NCI-H510A (cell line): ENCODE measurements around the gene ASPA.
"Not testable (repeated sequence)": the region's sequence is repeated elsewhere in the genome, so short reads cannot be mapped to it uniquely, and the experiment has no call there.

Source experiments
- DNase-seq: peaks from one replicate; lab custom pipeline; 2025; lab: John Stamatoyannopoulos, UW

ASPA gene

GRCh38 chr17:3507869-3508268, 32.1 kb downstream of the ASPA start:
- no peak for DNase-seq

- no peak for DNase-seq
Measured at GRCh38 chr17:3510090-3510489, 34.3 kb downstream of the ASPA start.

DNA sequence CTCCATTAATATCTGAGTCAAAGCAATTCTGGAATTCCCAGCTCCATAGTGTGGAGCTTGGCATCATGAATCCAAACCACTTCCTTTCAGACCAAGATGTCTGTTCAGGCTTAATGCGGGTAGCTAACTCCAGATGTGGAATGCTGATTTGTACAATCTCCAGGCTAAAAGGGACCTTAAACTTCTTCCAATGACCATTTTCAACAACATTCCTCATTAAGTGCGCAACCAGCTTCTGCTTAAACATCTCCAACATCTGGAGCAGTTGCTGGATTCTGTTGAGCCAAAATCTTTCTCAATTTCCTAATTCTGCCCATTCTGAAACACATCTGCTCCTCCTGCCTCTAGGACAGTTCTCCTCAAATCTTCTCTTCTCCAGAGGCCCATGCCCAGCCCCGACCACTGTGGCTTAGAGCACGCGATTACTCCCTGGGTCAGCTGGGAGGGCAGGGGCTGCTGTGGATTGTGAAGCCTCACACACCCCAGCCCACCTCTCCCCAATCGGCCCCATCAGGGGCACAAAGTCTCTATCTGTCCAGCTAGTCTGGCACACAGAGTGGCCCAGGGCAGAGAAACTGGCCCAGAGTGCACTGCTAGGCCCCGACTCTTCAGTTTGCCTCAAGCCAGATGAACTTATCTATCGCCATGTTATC, 36.2 kb downstream of the ASPA start:
- DNase-seq, result no peak

GRCh38 chr17:3512505-3513171, 36.8 kb downstream of the ASPA start:
- DNase-seq, result no peak

DNA sequence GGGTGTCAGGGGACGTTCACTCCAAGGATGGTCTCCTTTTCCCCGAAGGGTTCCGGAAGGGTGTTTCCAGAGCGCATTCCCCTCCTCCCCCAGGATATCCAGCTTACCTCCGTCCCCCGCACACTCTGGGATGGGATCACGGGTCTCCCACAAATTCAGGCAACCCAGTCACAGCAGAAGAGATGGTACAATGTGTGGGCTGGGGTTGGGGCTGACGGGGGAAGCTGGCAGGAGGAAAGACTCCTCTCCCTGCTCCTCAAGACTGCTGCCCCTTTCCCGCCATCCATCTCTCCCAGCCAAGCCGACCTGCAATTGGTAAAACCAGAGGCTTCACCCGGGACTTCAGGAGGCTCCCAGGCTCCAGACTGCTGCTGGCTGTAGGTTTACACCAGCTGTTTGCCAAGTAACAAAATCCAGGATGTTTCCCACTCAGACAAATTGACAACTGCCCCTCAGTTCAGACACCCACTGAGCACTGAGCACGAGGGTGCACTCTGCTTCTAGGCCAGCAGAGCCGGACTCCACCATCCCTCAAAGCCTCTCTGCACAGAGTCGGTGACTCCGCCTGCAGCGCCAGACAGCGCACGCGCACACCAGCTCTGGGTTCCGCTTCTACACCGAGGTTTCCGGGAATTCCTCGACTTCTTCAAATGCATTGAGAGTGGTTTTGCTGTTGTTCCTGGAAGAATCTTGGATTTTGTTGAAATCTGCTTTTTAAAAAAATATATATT, 37.7 kb downstream of the ASPA start:
- no peak for DNase-seq

- not testable (repeated sequence) for DNase-seq
Measured at GRCh38 chr17:3514167-3514566, 38.4 kb downstream of the ASPA start.

- DNase-seq, result no peak
Measured at GRCh38 chr17:3514873-3515272, 39.1 kb downstream of the ASPA start.

DNA sequence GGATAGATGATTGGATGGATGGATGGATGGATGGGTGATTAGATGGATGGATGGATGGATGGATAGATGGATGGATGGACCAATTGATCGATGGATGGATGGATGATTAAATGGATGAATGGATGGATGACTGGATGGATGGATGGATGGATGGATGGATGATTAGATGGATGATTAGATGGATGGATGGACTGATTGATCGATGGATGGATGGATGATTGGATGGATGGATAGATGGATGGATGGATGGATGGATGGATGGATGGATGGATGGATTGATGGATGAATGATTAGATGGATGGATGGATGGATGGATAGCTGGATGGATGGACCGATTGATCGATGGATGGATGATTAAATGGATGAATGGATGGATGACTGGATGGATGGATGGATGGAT, 43.7 kb downstream of the ASPA start:
- DNase-seq, result not testable (repeated sequence)

DNA sequence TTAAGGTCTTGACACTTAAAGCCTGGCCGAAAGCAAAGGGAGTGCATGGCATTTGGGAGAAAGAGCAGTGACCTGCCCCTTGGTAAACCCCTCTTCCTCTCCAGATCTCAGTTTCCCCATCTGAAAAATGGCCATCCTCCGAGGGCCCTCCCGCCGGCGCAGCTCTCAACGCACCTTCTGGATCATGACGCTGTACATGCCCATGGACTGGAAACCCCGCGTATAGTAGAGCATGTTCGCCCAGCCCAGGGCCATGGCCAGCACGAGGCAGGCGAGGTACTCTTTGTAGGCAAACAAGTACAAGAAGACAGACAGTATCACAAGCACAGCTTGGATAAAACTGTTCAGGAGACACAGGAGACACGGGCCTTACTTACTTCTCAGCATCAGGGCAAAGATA, 48.2 kb downstream of the ASPA start:
- DNase-seq, result no peak

DNA sequence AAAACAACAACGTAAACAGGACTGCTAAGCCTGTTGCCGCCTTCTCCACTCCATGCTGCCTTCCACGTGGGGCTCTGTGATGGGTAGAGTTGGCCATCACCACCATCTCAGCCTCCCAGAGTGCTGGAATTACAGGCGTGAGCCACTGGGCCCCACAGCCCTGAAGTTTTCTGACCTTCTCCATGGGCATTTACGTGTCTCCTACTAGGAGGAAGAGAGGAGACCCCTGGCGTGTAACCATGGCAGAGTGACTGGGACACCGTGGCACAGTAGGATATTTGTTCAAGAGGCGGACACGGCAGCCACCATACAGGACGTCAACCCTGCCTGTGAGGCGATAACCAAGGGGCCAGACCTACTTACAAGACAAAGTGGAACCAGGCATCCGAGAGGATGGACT, 50.7 kb downstream of the ASPA start:
- no peak for DNase-seq

DNA sequence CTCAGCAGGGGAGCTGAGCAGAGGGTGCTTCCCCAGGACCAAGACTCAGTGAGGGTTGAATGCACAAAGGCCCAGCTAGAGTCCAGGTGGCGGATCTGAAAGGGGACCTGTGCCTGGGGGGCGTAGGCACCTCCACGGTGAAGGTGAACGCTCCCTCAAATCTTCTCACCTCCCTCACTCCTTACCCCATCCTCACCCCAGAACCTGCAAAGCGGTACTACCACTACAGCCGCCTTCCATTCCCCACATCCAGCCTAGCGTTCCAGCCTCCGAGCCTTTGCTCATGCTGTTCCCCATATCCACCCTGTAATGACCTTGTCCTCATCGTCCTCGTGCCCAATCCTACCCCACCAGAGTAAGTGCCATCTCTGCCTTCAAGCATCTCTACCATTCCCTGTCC, 51.2 kb downstream of the ASPA start:
- no peak for DNase-seq

GRCh38 chr17:3527468-3527867, 51.7 kb downstream of the ASPA start:
- DNase-seq, result no peak

- DNase-seq, result no peak
Measured at GRCh38 chr17:3527896-3528295, 52.1 kb downstream of the ASPA start.

- DNase-seq, result no peak
Measured at GRCh38 chr17:3528403-3528851, 52.6 kb downstream of the ASPA start.

DNA sequence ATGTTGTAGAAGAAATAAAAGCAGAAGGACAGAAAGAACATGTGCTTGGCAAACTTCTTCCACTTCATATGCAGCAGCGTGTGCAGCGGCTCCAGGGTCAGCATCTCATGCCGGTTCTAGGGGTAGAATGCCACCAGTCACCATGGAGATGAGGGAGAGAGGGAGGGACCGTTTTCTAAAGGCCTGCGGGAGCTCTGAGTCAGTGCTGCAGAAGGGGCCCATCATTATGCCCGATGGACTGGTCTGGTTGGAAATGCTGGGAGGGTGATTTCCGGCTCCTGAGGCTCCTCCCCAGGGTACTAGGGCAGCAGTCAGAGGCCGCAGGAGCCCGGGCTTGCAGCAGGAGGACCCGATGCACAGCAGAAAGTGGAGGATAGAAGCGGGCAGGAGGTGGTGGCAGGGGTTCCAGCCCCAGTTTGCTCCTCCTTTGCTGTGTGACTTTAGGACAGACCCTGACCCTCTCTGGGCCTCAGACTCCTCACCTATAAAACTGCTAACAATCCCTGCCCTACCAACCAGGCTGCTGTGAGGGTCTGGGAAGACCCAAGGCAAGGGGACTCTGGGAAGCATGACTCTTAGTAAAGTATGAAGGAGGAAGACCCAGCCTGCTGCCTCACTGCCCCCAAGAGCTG, 53.2 kb downstream of the ASPA start:
- no peak for DNase-seq

DNA sequence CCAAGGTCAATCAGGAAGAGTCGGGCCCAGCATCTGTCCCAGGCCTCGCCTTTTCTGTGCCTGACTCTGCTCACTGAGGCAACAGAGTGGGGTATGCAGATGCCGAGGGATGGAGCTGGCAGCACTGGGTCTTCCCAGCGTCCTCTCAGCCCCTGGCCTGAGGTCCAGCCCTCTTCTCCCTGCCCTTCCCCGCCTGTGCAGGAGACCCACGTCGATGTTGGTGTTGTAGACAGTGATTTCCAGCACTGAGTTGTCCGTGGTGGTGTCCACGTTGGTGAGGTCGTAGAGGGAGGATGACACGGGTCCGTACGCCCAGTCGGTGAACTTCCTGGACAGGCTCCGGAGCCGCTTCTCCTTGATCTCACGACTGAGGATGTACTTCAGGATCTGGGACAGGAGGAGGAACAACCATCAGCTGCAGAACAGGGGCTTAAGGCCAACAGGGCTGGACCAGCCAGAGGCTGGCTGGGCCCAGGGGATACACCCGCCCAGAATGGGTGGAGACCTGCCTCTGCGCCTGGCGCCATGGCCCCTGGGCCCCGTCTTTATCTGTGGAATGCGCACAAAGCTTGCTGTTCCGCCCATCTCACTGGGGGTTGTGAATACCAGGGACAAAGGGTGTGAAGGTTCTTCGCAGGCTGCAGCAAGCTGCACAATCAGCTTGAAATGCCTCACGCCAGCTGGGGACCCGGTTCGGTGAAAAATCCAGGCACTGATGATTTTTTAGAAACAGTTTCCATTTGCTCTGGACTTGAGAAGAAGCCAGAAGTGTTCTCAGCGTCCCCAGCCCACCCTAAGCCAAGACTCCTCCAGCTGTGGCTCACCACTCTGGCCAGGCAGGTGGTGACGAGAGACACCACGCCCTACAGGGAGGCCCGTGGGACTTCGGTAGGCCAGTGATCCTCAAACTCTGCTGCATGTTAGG, 54.3 kb downstream of the ASPA start:
- DNase-seq, result no peak

DNA sequence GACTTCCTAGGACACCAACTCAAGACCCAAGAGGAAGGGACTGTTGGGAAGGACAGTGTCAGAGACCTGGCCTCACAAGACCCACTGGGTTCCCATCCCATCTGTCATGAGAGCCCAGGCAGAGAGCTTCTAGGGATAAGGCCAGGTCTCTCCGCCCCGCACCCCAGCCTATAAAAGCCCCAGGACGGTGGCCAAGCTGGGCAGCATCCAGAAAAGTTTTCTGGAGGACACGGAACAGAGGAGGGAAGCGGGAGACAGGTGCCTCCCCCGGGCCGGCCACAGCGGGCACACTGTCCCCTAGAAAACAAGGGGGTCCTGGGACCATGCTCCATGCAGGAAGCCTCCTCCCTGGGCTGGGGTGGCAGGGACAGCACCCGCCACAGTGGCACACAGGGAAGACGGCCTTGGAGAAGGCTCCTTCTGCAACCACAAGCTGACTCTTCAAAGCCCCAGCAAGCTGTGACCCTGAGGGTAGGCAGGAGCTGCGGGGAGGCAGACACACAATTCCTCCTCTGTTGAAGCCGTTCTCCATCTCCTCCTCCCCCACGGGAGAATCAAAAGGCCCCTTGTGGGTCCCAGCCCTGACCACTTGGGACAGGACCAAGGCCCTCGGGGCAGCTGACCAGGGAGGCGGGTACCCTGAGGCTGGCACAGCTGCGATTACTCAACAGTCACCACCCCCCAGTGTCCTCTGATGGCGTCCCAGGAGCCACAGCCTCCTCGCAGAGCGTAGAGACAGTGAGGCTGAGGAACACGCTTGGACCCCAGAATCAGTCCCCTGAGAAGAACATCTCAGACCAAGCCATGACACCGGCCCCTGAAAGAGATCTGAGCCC, 55.7 kb downstream of the ASPA start:
- no peak for DNase-seq

DNA sequence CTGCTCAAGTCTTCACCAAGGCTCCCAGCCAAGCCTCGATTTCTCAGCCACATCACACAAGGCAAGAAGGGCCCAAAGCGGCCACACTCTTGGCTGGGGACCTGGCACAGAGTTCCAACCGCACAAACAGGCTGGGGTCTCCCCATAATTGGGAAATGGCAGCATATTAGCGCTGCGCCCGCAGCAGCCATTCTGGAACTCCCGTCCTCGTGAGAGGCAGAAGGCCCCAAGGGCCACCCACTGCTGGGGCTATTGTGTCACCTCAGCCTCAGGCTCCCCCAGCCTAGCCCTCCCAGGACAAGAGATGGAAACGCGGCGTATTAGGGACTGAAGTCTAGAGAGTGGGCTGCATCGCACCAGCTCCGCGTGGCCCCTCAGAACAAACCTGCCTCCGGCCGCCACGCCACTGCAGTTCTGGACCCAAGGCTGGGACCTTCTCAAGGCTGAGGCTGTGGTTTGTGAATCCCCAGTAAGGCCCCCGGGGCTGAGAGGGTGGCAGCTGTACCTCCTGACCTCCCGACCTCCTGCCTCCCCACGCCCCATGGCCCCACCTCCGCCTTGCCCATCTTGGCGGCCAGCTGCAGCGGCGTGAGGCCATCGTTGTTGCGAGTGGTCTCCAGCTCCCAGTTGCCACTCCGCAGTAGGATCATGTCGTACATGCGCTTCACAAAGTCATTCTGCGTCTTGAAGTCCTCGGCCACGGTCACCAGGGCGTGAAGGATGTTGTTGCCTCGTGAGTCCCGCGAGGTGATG, 56.5 kb downstream of the ASPA start:
- no peak for DNase-seq

GRCh38 chr17:3532859-3533142, 57.0 kb downstream of the ASPA start:
- no peak for DNase-seq

- no peak for DNase-seq
Measured at GRCh38 chr17:3533752-3534151, 58.0 kb downstream of the ASPA start.
